ENCODE data around the gene CHRD. TPM values are rescaled to one million over a fixed set of nuclear protein-coding genes. Genes with fewer than 3 reads are reported as not detected.
A peak's percentile ranks its signal among the peaks of the same experiment; 100 is the strongest.

CHRD gene
- total RNA-seq, 2 experiments from 2014 or later: not detected

DNA sequence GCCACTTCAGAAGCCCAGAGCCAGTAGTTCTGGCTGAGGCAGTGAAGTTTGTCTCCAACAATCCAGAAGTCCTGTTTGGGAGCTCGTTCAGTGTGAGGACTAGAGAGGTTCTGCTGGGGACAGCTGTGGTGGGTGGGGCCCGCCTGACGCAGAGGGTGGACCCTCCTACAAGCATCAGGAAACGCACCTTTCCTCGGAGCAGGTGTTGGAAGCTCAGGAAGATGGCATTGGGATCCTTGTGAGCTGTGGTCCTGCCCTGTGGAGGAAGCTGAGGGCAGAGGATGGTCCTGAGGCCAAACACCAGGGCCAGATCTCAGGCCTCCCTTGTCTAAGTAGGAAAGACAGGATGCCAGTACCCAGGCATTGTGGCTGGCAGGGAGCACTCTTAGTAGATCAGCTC lies 6.9 kb upstream of the CHRD start:
- Mint-ChIP-seq H3K27ac (no peak overlapping the region), H3K27me3 (peaks cover 23% of the 10 kb centered on the region), H3K4me1 (peaks cover 5% of the 10 kb centered on the region), H3K36me3 (ENCODE audit: low read depth) (peaks cover 8% of the 10 kb centered on the region), H3K4me3 (no peak overlapping the region), H3K9me3 (no peaks in the 10 kb centered on the region)
- POLR2A ChIA-PET: no interaction called here
- no peak for DNase-seq
- CTCF ChIA-PET: interaction anchor here (1.3 to 2.5 kb wide), 6 partner anchors 9 to 172 kb away, joined by 3 to 21 read pairs (median 8); no protein-coding TSS in a partner anchor

DNA sequence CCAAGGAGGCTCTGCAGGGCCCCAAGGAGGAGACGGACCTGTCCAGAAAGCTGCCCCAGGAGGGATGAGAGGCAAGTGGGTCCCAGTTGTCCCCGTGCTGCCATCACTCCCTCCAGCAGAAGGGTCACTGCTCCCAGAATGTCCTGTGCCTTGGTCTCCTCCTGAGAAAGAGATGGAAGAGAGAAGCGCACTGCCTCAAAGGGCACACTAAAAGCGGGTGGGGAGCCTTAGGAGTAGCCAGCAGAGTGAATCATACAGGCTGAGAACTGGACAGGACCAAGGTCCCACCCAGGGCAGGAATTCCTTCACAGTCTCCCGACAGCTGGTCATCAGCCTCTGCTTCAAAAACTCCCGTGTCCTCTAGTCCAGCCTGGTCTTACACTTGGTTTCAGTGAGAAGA lies 6.4 kb upstream of the CHRD start:
- H3K27me3 Mint-ChIP-seq: peaks cover 28% of the 10 kb centered on the region
- H3K4me3 Mint-ChIP-seq: no peak overlapping the region
- H3K36me3 Mint-ChIP-seq (ENCODE audit: low read depth): peaks cover 4% of the 10 kb centered on the region
- POLR2A ChIA-PET: no interaction called here
- no peaks in the 10 kb centered on the region for H3K9me3 Mint-ChIP-seq
- CTCF ChIA-PET: interaction anchor here (1.3 to 2.5 kb wide), 4 partner anchors 11 to 172 kb away, joined by 3 to 13 read pairs (median 6); no protein-coding TSS in a partner anchor
- H3K4me1 Mint-ChIP-seq: peaks cover 5% of the 10 kb centered on the region
- no peak for DNase-seq
- H3K27ac Mint-ChIP-seq: no peak overlapping the region

DNA sequence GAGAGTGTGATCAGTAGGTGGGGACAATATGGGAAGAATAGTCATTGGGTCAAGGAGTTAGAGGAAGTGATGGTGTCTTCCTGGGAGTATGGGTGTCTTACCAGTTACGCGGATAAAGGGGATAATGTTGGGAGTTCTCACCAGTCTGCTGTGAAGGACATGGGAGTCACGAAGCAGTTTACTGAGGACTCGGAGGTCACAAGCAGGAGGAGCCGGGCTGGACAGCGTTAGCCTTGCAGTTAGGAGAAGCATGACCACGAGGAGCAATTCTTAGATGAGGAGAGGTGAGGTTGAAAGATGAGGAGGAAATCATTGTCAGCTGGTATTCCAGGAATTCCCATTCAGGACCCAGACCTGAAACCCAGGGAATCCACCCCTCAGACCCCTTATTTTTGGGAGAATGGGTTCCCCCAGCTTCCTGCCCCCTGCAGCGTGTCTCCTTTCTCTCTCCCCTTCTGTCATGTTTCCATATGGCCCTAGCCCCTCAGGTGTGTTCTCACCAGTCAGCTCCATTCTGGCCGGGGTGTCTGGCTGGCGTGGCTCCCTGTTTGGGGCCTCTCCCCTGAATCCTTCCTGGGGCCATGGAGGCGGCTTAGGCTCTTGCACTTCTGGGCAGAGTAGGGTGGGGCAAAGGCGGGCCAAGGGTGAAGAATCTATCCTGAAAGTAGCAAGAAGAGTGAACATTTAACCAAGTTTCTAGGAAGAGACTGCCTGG lies 4.0 kb upstream of the CHRD start:
- POLR2A ChIA-PET: no interaction called here
- no peak for DNase-seq
- Mint-ChIP-seq H3K27ac (no peak overlapping the region), H3K4me1 (peaks cover 11% of the 10 kb centered on the region), H3K36me3 (ENCODE audit: low read depth) (peaks cover 2% of the 10 kb centered on the region), H3K9me3 (no peaks in the 10 kb centered on the region), H3K4me3 (no peak overlapping the region), H3K27me3 (peaks cover 42% of the 10 kb centered on the region)
- CTCF ChIA-PET: interaction anchor here (0.6 to 1.2 kb wide), 3 partner anchors 17 to 1393 kb away, joined by 3 to 4 read pairs (median 3); no protein-coding TSS in a partner anchor

- CTCF ChIA-PET: interaction anchor here (1.0 to 1.4 kb wide), 2 partner anchors 137 to 184 kb away, joined by 3 read pairs; partner anchors contain the start of gene EPHB3
- Mint-ChIP-seq H3K27ac (no peak overlapping the region), H3K36me3 (ENCODE audit: low read depth) (peaks cover 2% of the 10 kb centered on the region), H3K27me3 (peaks cover 55% of the 10 kb centered on the region), H3K9me3 (no peaks in the 10 kb centered on the region), H3K4me1 (peaks cover 8% of the 10 kb centered on the region), H3K4me3 (no peak overlapping the region)
- DNase-seq: no peak
- POLR2A ChIA-PET: no interaction called here
Observed at GRCh38 chr3:184377374-184377773, 2.5 kb upstream of the CHRD start.

DNA sequence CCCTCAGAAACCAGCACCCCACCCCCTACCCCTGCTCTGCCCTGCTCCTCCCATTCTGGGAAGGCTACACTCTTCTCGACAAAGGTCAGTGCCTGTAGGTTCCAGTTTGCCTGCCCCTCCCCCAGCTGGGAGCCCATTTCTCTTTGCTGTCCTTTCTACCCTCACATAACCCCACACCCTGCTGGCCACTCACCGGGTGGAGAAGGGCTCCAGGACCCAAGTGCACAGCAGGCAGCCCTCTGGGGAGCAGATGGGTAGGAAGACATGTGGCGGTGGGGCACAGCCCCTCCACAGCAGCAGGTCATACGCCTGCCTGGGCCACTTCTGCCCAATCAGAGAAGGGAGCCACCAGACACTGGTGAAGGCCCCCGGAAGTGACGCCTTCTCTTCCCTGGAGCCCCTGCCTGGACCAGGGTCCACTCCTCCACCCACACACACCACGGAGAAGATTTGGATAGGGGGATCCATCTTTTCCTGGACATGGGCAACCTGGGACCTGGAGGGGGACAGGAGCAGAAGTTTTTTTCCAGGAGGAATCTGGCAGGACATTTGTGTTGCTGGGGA lies 1.9 kb upstream of the CHRD start, which contains the start of gene THPO:
TSS of gene THPO (minus strand) at position 326 of the 564 bp plus-strand sequence. CDS start 1,948 bp downstream, outside the sequence.
- no peak for DNase-seq
- H3K36me3 Mint-ChIP-seq (ENCODE audit: low read depth): peaks cover 2% of the 10 kb centered on the region
- H3K27ac Mint-ChIP-seq: no peak within 1 kb of the TSS
- H3K27me3 Mint-ChIP-seq: peaks cover 61% of the 10 kb centered on the region
- POLR2A ChIA-PET: no interaction called here
- H3K9me3 Mint-ChIP-seq: no peaks in the 10 kb centered on the region
- H3K4me1 Mint-ChIP-seq: peaks cover 8% of the 10 kb centered on the region
- CTCF ChIA-PET: interaction anchor here (1.4 kb wide), 1 partner anchor 183 kb away, joined by 3 read pairs; the partner anchor contains the start of gene EPHB3
- H3K4me3 Mint-ChIP-seq: no peak within 1 kb of the TSS

GRCh38 chr3:184378651-184379357 lies 1.1 kb upstream of the CHRD start:
- ChIA-PET POLR2A (no interaction called here), CTCF (interaction anchor here (0.6 to 1.1 kb wide), 2 partner anchors 91 to 163 kb away, joined by 3 to 4 read pairs; no protein-coding TSS in a partner anchor)
- peak overlapping the region; percentile 33 for H3K4me3 Mint-ChIP-seq
- H3K27ac Mint-ChIP-seq: no peak overlapping the region
- peaks cover 61% of the 10 kb centered on the region for H3K27me3 Mint-ChIP-seq
- H3K36me3 Mint-ChIP-seq (ENCODE audit: low read depth): peaks cover 2% of the 10 kb centered on the region
- H3K4me1 Mint-ChIP-seq: peaks cover 8% of the 10 kb centered on the region
- no peak for DNase-seq
- no peaks in the 10 kb centered on the region for H3K9me3 Mint-ChIP-seq

DNA sequence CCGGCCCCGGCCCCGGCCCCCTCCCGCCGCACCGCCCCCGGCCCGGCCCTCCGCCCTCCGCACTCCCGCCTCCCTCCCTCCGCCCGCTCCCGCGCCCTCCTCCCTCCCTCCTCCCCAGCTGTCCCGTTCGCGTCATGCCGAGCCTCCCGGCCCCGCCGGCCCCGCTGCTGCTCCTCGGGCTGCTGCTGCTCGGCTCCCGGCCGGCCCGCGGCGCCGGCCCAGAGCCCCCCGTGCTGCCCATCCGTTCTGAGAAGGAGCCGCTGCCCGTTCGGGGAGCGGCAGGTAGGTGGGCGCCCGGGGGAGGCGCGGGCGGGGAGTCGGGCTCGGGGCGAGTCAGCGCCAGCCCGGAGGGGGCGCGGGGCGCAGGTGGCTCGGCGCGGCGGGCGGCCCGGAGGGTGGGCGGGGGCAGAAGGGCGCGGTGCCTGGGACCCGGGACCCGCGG lies 352 bp downstream of the CHRD start:
- Mint-ChIP-seq H3K27ac (no peak overlapping the region), H3K4me1 (peaks cover 8% of the 10 kb centered on the region), H3K27me3 (peaks cover 54% of the 10 kb centered on the region), H3K4me3 (no peak overlapping the region), H3K9me3 (no peaks in the 10 kb centered on the region), H3K36me3 (ENCODE audit: low read depth) (peaks cover 2% of the 10 kb centered on the region)
- CTCF ChIA-PET: interaction anchor here (3.9 kb wide), 1 partner anchor 9 kb away, joined by 12 read pairs; no protein-coding TSS in a partner anchor
- POLR2A ChIA-PET: no interaction called here
- DNase-seq: no peak

DNA sequence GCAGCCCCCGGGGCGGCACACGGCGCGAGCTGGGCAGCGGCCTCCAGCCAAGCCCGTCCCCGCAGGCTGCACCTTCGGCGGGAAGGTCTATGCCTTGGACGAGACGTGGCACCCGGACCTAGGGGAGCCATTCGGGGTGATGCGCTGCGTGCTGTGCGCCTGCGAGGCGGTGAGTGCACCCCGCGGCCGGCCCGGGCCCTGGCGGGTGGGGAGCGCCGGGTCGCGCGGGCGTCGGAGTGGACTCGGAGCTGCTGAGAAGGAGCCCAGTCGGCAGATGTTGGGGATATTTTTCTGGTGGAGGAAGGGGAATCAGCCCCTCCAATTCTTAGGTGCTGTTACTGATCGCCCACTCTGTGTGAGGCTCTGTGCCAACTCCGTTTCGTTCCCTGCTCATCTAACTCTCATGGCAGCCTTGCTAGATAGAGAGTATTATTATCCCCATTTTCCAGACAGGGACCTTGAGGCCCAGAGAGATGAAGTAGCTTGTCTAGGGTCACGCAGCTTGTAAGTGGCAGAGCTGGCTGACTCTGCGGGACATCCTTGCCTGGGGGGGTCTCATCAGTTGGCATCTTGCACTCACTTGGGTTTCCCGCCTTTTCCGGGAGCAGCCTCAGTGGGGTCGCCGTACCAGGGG lies 890 bp downstream of the CHRD start:
- Mint-ChIP-seq H3K9me3 (no peaks in the 10 kb centered on the region), H3K36me3 (ENCODE audit: low read depth) (peaks cover 2% of the 10 kb centered on the region), H3K27me3 (peaks cover 52% of the 10 kb centered on the region), H3K4me1 (peaks cover 8% of the 10 kb centered on the region), H3K4me3 (peak overlapping the region; percentile 22), H3K27ac (no peak overlapping the region)
- DNase-seq: no peak
- CTCF ChIA-PET: interaction anchor here (1.4 to 3.9 kb wide), 2 partner anchors 9 to 147 kb away, joined by 4 to 12 read pairs; no protein-coding TSS in a partner anchor
- POLR2A ChIA-PET: no interaction called here

DNA sequence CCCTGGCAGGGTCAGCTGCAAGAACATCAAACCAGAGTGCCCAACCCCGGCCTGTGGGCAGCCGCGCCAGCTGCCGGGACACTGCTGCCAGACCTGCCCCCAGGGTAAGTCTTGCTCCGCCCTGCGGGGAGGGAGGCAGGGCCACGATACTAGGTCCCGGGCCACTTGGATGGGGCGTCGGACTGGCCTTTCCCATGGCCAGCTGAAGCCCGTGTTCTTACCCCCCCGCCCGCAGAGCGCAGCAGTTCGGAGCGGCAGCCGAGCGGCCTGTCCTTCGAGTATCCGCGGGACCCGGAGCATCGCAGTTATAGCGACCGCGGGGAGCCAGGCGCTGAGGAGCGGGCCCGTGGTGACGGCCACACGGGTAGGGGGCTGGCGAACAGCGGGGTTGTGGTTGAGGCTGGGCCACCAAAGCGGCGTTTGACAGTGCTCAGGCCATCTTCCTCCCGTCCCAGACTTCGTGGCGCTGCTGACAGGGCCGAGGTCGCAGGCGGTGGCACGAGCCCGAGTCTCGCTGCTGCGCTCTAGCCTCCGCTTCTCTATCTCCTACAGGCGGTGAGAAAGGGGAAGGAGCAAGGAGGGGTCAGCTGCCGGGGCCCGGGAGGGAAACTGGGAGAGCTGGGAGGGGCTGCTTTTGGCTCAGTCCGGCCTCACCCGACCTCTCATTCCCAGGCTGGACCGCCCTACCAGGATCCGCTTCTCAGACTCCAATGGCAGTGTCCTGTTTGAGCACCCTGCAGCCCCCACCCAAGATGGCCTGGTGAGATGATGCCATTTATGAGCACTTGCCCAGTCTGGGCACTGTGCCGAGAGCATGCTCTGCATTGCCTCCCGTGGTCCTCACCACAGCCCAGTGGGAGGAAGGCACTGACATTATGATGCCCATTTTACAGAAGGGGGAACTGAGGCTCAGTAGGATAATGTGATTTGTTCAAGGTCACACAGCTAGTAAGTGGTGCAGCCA lies 1.7 kb downstream of the CHRD start:
- no peak for DNase-seq
- ChIA-PET CTCF (interaction anchor here (0.6 to 3.9 kb wide), 3 partner anchors 10 to 192 kb away, joined by 4 to 12 read pairs (median 7); no protein-coding TSS in a partner anchor), POLR2A (no interaction called here)
- Mint-ChIP-seq H3K4me1 (peaks cover 8% of the 10 kb centered on the region), H3K27me3 (peaks cover 53% of the 10 kb centered on the region), H3K9me3 (no peaks in the 10 kb centered on the region), H3K27ac (no peak overlapping the region), H3K4me3 (no peak overlapping the region), H3K36me3 (ENCODE audit: low read depth) (peaks cover 2% of the 10 kb centered on the region)

DNA sequence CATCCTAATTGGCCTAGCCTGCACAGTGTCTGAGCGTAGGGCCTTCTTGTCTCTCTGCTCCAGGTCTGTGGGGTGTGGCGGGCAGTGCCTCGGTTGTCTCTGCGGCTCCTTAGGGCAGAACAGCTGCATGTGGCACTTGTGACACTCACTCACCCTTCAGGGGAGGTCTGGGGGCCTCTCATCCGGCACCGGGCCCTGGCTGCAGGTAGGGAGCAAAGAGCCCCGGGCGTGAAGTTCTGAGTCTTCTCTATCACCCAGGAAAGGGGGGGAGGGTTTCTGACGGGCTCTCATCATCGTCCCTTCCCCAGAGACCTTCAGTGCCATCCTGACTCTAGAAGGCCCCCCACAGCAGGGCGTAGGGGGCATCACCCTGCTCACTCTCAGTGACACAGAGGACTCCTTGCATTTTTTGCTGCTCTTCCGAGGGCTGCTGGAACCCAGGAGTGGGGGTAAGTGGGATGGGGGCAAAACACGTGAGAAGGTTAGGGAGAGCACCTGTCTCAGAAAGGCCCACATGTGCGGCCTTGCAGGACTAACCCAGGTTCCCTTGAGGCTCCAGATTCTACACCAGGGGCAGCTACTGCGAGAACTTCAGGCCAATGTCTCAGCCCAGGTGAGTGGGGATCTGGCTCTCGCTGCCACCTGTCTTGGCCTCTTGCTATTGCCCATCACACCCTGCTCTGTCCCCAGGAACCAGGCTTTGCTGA lies 2.6 kb downstream of the CHRD start:
- peaks cover 2% of the 10 kb centered on the region for H3K36me3 Mint-ChIP-seq (ENCODE audit: low read depth)
- H3K27me3 Mint-ChIP-seq: peaks cover 47% of the 10 kb centered on the region
- ChIA-PET POLR2A (no interaction called here), CTCF (interaction anchor here (0.6 to 3.9 kb wide), 3 partner anchors 11 to 191 kb away, joined by 4 to 12 read pairs (median 7); no protein-coding TSS in a partner anchor)
- H3K4me3 Mint-ChIP-seq: no peak overlapping the region
- peaks cover 8% of the 10 kb centered on the region for H3K4me1 Mint-ChIP-seq
- no peak for DNase-seq
- H3K27ac Mint-ChIP-seq: no peak overlapping the region
- no peaks in the 10 kb centered on the region for H3K9me3 Mint-ChIP-seq
